ENCODE measurements around the gene ZNF816. TPM values are rescaled to one million over a fixed set of nuclear protein-coding genes. Genes with fewer than 3 reads are reported as not detected.
"Not testable (repeated sequence)": the region's sequence is repeated elsewhere in the genome, so short reads cannot be mapped to it uniquely, and the experiment has no call there.

ZNF816 gene
- 7.3 TPM for polyA plus RNA-seq (ENCODE audit: insufficient read length)

GRCh38 chr19:52962394-52963246 lies at the start of gene ZNF816:
TSS of gene ZNF816 (minus strand) at chr19:52962881. CDS start at chr19:52956089, 6,792 bp downstream.
- DNase-seq = peak; percentile 92

- DNase-seq = no peak
Observed at GRCh38 chr19:53012006-53012405, 49.3 kb upstream of the ZNF816 start.

GRCh38 chr19:53010494-53010893 lies 47.8 kb upstream of the ZNF816 start:
- no peak for DNase-seq

- no peak for DNase-seq
Observed at GRCh38 chr19:53008061-53008778, 45.5 kb upstream of the ZNF816 start.

- DNase-seq = no peak
Observed at GRCh38 chr19:53007606-53008005, 44.9 kb upstream of the ZNF816 start.

- DNase-seq = no peak
Observed at GRCh38 chr19:53007200-53007599, 44.5 kb upstream of the ZNF816 start.

- no peak for DNase-seq
Observed at GRCh38 chr19:53004242-53004641, 41.6 kb upstream of the ZNF816 start.

GRCh38 chr19:53002479-53002878 lies 39.8 kb upstream of the ZNF816 start:
- no peak for DNase-seq

- no peak for DNase-seq
Observed at GRCh38 chr19:52997975-52998374, 35.3 kb upstream of the ZNF816 start.

- no peak for DNase-seq
Observed at GRCh38 chr19:52995711-52996110, 33.0 kb upstream of the ZNF816 start.

GRCh38 chr19:52993342-52994178 lies 30.9 kb upstream of the ZNF816 start:
- peak; percentile 75 for DNase-seq

- peak; percentile 11 for DNase-seq
Observed at GRCh38 chr19:52992109-52993004, 29.7 kb upstream of the ZNF816 start.

- no peak for DNase-seq
Observed at GRCh38 chr19:52991484-52991883, 28.8 kb upstream of the ZNF816 start.

- no peak for DNase-seq
Observed at GRCh38 chr19:52990759-52991418, 28.2 kb upstream of the ZNF816 start.

- no peak for DNase-seq
Observed at GRCh38 chr19:52988506-52988905, 25.8 kb upstream of the ZNF816 start.

- no peak for DNase-seq
Observed at GRCh38 chr19:52987221-52987620, 24.5 kb upstream of the ZNF816 start.

GRCh38 chr19:52983167-52983566 lies 20.5 kb upstream of the ZNF816 start:
- not testable (repeated sequence) for DNase-seq

- DNase-seq = no peak
Observed at GRCh38 chr19:52981329-52981728, 18.6 kb upstream of the ZNF816 start.

- no peak for DNase-seq
Observed at GRCh38 chr19:52967772-52968171, 5.1 kb upstream of the ZNF816 start.

GRCh38 chr19:52963247-52963618 lies 552 bp upstream of the ZNF816 start:
- peak; percentile 31 for DNase-seq

GRCh38 chr19:52961981-52962380 lies 700 bp downstream of the ZNF816 start:
- no peak for DNase-seq

All from hindlimb muscle (tissue), 1 donor.